Left renal cortex interstitium (tissue), 4 donors: ENCODE results near the gene EYS. TPM values are rescaled to one million over a fixed set of nuclear protein-coding genes. Genes with fewer than 3 reads are reported as not detected.
"Not testable (repeated sequence)": the region's sequence is repeated elsewhere in the genome, so short reads cannot be mapped to it uniquely, and the experiment has no call there.

Experiments
- DNase-seq, 4 donors: peaks; one replicate each; pipeline ENCODE4 v3.0.0-alpha.2; 2013; ENCODE audit warnings: low read depth in 4 of 4, low spot score in 2 of 4, missing footprints in 1 of 4
- polyA plus RNA-seq, 4 donors: library from polyadenylated mRNA; unstranded; fragments of 120-200 nt; gene quantifications; one replicate each; pipeline ENCODE4 v1.2.1, GENCODE V29; 2013; ENCODE audit not compliant: insufficient read length in 4 of 4

EYS gene
- polyA plus RNA-seq, 4 donors = 0.43 to 0.81 (median 0.67) TPM

DNA sequence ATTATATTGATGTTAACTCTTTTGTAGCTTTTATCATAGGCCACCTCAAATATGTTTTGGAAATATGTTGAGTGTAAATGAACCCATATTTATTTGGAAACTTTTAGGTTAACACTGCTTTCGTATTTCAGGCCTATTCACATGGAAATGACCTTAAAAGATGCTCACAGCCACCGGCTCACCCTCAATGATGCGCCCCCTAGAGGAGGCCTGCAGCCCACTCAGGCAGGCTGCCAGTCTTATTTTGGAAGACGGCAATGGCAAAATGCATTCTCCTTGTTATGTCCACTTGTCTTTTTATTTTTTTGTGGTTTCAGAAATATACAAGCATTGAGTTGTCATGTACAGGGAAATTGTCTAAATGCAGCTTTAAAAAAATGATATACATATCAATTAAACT lies 1201.7 kb downstream of the EYS start:
- DNase-seq = no peak

DNA sequence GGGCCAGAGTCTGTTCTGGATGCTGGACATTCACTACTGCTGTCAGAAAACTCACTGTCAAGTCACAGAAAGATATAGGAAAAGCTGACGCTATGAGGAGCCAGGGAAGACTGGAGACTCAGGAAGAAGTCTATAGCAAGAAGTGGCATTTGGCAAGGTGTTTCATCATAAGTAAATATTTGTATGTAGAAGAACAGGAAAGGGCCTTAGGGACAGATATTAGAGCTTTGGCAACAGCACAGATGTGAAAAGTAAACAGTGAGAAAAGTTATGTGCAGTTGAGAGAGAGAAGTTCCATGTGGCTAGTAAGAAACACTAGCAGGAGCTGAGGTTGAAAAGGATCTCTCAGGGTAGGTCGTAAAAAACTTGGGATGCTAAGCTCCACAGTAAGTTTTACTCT lies 1202.5 kb downstream of the EYS start:
- no peak for DNase-seq

DNA sequence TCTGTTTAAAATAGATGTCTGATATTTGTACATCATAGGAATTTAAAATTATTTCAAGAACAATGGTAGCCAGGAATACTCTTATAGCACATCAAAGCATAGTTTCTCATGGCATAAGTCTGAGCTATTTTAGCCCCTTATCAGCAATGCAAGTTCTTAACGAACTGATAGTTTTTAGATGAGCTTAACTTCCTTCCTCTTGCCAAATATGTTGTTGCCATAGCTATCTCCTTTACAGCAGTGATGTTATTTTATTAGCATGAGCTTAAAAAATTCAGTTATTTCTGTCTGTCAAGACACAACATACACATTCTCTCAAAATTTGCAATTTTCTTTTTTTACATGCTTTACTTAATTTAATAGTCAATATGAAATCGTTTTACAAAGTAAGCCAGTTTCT lies 1204.2 kb downstream of the EYS start:
- no peak for DNase-seq

DNA sequence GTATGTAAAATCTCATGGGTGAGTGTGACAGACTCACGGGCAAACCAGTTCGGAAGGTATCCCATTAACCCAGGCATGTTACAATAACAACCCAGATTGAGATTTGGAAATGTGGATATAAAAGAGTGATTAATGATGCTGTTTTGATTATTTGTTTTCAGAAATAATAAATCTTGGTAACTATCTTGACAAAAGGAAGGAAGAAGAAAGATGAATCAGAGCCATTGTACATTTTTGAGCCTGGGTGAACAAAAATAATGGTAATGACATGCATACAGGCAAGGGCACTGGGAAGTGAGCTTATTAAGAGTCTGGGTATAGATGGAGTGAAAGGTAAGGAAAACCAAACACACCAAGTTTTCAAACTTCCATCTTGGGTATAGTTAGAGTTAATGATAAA lies 1209.4 kb downstream of the EYS start:
- DNase-seq = no peak

DNA sequence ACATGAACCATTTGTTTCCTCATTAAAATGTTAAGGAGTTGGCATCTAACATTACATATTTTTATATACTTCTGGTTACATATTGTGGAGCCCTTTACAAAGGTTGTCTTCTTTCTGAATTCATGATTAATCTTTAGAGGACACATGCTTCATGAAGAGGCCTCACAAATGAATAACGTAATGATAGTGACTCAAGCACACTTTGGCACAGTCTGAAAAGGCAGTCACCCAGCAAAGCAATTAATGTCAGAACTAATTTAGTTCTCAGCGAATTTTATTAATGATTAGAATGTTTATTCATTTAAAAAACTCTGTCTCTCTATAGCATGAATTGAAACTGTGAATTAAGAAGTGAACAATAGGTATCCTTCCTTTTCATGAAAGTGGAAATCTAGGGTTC lies 1217.3 kb downstream of the EYS start:
- no peak for DNase-seq

DNA sequence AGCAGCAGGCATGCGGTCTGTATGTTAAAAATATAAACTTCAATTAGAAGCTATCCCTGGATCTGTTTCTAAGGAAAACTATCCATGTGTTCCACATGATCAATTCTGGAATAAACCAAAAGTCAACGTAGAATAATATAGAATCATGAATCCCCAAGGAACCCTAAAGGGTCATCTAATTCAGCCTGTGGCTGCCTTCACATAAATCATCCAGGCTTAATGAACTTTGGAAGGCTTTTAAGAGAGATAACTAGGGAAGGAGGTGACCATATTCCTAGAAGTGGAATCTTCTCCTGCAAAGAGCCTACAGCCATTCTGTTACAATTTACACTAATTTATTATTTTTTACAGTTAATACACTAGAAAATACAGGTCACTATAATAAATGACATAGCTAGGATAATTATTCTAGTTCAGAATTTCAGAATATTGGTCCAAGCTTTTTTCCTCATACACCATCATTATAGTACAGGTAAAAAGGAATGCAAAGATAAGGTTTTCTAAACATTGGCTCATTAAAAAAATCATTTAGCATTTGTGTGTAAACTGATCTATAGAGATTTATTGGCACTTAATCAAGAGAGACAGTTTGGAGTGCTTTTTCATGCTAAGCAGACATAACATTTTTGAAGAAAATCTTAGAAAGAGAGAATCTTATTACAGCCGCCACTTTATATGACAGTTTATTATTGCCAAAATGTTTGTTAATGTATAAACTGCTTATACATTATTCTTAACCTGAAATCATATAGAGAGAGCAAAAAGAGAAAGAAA lies 1220.3 kb downstream of the EYS start:
- no peak for DNase-seq

DNA sequence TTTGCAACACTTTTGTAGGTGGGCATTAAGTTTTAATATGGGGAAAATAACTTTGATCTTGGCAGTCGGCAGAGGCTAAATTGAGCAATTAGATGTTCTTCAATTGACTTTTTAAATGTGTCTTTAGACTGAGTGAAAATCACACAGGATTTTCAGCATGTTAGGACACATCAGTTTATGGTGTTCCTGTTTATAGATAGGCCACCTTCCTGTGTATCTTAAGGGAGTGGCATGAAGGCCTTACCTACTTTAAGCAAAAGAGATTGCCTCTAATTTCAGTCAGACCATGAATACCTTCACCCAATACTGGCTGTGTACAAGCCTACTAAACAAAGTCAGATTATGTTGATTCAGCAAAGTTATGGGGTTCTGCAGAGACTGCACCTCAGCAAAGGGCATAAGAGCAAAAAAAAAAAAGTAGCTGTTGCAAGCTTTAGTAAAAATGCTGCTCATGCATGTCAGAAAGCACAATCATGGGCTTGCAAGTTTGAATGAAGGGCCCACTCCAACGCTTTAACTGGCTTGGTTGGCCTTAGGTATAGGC lies 1223.0 kb downstream of the EYS start:
- DNase-seq = no peak

DNA sequence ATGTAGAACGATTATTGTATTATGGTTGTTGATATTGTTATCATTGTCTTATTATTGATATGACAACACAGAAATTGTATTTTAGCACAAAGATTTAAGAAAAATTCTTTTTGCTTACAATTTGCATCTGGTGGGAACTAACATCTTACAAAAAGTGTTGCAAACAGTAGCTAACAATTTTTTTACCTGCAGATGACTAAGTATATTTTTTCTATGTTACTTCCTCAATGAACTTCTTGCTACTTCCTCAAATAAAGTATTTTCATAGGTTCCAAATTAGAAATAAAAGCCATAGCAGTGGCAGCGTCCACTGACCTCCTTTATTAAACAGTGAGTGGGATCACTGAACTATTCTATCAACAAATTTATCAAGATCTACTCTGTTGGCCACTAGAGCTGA lies 1224.4 kb downstream of the EYS start:
- DNase-seq = no peak

DNA sequence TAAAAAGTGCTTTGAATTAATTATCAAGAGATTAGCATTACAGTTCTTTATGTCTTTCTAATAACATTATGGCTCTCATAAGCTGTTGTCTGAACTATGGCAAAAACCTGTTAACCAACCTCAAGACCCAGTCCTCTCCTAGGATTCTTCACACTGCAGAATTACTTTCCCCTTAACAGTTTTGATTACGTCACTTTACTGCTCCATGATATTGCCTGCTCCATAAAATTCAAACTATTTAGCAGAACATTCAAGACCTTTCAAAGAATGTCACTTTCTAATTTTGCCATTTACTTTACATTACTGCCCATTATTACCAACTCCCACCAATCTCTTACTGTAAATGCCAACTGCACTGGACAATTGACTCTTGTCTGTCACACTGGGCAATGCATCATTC lies 1227.9 kb downstream of the EYS start:
- DNase-seq = no peak

DNA sequence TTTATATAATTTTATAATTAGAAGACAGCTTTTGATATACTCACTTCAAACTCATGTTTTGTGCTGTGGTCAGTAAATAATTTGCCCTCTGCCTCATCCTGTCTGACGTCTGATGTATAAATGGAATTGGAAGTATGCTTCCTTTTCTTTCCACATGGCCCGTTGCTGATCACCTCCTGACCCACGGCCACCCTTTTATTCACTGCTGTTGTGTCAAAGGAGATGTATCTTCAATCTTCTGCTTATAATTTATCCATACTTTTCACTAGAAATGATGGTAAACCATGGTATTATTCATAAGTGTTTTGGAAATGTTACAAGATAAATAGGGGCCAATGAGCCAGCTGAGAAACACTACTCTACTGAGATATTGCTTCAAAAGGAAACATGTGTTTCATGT lies 1229.6 kb downstream of the EYS start:
- no peak for DNase-seq

DNA sequence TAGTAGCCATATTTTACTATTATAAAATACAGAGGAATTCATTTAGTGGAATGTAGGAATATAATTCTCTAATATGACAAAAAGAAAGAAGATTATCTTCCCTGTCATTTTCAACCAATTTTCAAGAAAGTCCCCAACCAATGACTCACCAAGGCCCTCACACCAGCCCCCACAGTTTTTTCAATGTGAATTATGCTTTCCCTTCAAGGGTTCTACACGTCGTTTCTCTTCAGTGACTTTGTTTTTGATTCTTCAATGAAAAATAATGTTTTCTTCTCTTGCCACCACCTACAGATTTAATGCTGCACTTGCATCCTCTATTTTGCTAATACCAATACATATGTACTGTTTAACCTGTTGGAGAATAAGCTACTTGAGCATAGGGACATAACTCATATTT lies 1230.1 kb downstream of the EYS start:
- no peak for DNase-seq

DNA sequence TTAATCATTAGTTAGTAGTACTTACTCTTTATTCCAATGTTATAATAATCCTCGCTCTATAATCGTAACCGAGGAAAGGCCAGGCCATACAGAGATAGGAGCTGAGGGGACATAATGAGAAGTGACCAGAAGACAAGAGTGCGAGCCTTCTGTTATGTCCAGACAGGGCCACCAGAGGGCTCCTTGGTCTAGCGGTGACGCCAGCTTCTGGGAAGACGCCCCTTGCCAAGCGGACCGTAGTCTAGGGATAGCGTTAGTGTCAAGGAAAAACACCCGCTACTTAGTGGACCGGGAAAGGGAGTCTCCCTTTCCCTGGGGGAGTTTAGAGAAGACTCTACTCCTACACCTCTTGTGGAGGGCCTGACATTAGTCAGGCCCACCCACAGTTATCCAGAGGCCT lies 1237.6 kb downstream of the EYS start:
- DNase-seq = not testable (repeated sequence)

DNA sequence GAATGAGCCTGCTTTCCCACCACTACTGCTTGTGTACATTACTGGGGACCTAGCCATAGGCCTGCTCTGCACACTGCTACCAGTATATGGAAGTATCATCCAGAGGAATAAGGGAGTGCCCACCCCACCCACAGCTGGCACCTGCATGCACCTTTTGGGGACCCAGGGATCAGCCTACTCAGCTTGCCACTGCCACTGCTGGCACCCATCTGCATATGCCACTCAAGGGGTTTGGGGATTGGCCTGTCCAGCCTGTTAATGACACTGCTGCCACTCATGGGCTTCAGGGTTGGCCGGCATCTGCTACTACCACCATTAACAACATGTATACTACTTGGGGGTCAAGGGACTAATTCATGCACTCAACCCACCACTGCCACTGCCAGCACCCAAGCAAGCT lies 1239.4 kb downstream of the EYS start:
- no peak for DNase-seq

DNA sequence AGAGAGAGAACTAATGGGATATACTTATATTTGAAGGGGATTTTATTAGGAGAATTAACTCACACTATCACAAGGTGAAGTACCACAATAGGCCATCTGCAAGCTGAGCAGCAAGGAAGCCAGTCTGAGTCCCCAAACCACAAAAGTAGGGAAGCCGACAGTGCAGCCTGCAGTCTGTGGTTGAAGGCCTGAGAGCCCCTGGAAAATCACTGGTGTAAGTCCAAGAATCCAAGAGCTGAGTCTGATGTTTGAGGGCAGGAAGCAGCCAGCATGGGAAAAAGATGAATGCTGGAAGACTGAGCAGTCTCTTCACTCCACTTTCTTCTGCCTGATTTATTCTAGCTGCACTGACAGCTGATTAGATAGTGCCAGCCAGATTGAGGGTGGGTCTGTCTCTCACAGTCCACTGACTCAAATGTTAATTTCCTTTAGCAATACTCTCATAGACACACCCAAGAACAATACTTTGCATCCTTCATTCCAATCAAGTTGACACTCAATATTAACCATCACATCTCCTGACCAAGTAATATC lies 1247.5 kb downstream of the EYS start:
- no peak for DNase-seq

DNA sequence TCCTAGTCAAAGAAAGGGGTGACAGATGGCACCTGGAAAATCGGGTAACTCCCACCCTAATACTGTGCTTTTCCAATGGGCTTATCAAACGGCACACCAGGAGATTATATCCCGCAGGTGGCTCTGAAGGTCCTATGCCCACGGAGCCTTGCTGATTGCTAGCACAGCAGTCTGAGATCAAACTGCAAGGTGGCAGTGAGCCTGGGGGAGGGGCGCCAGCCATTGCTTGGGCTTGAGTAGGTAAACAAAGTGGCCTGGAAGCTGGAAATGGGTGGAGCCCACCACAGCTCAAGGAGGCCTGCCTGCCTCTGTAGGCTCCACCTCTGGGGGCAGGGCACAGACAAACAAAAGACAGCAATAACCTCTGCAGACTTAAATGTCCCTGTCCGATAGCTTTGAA lies 1258.9 kb downstream of the EYS start:
- DNase-seq = not testable (repeated sequence)

DNA sequence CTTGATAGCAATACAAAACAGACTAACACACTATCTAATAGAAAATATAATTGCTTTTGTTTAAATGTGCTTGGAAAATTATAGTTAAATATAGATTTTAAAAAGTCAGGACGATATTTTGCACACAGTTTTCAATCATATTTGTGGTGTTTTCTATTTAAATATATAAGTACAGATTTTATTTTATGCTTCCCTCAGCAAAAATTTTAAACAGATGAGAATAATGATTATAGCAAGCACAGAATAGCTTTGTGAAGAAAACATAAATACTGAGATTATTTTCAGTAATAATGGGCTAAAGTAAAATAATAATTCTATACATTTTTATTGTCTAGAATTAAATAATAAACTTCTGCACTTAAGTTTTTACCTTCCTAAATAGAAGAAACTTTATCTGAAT lies 1262.0 kb downstream of the EYS start:
- no peak for DNase-seq

DNA sequence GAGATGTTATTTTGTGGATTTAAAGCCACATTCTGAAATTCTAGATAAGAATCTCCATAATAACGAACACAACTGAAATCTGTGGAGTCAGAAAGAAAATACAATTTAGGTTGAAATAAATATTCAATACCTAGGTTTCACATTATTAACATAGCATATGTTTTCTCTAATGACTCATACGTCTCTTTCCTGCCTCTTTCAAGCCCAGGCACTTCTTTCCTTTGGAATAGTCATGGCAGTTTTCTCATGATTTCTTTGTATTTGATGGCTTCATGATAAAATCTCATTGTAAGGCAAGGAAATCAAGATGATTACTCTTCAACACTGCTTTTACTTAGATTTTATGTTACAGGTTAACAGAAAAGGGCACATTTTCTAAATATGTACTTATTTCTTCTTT lies 1267.8 kb downstream of the EYS start:
- no peak for DNase-seq

DNA sequence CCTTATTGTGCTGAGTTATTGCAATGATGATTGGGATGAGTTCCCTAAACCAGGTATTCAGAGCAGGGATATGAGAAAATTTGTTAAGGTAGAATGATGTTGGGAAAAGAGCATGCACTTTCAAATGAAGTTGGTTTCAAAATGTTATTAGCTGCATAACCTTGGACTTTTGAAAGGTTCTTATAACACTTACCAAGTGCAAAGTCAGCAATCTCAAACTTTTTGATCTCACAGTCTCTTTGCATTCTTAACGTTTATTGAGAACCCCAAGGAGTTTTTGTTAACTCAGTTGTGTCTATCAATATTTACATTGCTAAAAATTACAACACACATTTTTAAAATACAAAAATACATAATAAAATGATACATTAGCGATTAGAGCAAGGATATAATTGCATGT lies 1269.0 kb downstream of the EYS start:
- no peak for DNase-seq

DNA sequence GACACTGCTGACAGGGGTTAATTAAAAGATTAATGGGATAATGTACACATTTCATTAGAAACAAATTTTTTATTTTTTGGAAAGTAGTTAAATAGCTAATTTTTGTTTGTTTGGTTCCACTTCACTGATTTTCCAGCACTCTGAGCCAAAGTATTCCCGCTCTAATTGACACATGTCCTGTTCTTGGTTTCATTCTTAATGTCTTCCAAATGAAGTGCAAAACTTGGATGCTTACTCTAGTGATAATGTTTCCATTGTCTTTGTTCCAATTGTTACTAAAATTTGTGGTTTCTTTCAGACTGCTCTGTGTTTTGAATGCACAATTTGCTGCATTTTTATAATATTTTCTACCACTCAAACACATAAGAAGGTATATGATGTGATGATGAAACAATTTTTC lies 1277.1 kb downstream of the EYS start:
- DNase-seq = no peak

DNA sequence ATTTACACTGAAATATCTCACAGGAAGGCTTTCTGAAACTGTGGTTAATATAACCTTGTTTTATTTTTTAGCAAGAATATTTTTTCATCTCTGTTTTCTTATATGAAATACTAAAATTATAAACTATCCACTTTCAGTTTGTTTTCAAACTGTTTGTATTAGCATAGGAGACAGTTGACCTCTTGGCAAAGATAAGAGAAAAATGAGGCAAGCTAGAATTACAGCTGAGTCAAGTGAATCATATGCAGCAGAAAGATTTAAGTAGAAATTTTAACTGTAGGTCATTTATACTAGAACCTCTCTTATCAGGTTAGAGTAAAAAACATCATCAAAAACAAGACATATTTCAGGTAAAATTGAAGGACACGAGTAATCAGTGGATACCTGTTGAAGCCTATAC lies 1278.8 kb downstream of the EYS start:
- no peak for DNase-seq

DNA sequence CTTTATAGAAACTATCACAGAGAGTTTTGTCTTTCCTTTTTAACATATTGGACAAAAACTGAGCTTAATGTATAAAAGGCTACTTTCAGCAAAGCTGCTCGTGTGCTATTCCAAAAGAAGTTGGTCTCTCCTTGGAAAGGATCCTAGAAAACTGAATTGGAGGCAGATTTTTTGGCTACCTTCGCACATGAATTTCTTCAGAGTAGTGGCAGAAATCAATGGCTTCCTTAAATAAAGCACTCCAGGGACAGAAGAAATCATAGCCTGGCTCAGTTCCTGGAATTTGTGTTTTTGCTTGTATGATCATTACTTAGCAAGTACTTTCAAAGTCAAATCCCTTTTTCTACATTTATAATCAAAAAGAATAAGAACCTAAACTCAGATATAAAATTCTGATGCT lies 1291.1 kb downstream of the EYS start:
- DNase-seq = no peak

DNA sequence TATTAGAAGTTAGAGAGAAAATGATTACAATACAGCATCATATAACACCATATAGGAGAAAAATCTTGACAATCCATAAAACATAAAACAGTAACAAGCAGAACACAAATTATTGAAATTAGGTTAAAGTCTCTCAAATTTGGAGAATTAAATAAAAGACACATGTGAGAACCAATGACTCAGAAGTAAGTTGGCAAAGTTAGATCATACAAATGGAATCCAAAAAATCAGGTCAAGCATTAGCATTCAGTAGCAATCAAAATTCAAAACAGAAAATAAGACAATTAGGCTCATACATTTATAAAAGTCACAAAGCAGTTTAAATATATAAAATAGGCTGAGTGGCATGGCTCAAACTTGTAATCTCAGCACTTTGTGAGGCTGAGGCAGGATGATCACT lies 1295.8 kb downstream of the EYS start:
- DNase-seq = no peak

DNA sequence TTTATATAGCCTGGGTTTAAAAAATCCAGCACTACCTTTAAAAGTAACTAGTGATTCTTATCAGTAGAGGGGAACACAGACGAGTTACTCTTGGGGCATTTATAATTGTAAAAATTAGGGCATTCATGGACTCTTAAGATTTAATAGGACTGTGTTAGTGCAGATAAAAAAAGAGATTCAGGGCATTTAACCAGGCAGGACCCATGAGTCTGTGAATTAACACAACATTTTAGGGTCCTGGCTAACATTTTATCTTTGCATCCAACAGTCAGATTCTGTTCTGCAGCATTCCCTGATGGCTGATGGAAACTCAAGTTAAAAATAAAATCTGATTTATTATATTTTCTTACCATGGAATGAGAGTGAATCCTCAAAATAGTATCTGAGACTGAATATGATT lies 1297.1 kb downstream of the EYS start:
- DNase-seq = no peak
